ENCODE measurements around the gene ST6GAL2.

The ST6GAL2 gene

DNA sequence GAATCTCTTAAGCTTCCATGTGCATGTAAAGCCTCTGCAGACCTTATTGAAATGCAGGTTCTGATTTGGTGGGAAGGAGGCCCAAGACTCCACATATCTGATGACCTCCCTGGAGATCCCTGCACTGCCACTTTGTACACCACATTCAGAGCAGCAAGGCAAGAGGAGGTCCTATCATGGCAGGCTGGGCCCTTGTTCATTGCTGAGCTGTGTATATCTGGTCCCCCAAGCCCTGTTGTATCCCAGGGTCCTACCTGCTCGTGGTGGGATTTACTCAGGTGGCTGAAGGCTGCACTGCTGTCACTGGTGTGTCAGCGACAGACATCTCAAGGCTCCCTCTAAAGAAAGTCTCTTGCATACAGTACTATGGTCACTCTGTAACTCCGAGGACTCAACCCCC is 114.2 kb downstream of the ST6GAL2 start:
- no peak overlapping the region for H3K27ac ChIP-seq
- no peaks in the 10 kb centered on the region for H3K27me3 ChIP-seq (ENCODE audit: control insufficient read depth, insufficient read depth, low read length)
- no peak overlapping the region for H3K4me2 ChIP-seq (ENCODE audit: low read length)
- H3K9me3 ChIP-seq (ENCODE audit: control insufficient read depth, low read length), result no peaks in the 10 kb centered on the region
- no peaks in the 10 kb centered on the region for H3K4me1 ChIP-seq
- H2AFZ ChIP-seq, result no peak overlapping the region
- no peak overlapping the region for H3K4me3 ChIP-seq (ENCODE audit: low read depth, low read length)
- H3K9ac ChIP-seq, result no peak overlapping the region
- TF ChIP-seq, protein P1, sequence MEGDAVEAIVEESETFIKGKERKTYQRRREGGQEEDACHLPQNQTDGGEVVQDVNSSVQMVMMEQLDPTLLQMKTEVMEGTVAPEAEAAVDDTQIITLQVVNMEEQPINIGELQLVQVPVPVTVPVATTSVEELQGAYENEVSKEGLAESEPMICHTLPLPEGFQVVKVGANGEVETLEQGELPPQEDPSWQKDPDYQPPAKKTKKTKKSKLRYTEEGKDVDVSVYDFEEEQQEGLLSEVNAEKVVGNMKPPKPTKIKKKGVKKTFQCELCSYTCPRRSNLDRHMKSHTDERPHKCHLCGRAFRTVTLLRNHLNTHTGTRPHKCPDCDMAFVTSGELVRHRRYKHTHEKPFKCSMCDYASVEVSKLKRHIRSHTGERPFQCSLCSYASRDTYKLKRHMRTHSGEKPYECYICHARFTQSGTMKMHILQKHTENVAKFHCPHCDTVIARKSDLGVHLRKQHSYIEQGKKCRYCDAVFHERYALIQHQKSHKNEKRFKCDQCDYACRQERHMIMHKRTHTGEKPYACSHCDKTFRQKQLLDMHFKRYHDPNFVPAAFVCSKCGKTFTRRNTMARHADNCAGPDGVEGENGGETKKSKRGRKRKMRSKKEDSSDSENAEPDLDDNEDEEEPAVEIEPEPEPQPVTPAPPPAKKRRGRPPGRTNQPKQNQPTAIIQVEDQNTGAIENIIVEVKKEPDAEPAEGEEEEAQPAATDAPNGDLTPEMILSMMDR (IDR thresholded peaks at IDR 0.05), result no peak
- H3K36me3 ChIP-seq (ENCODE audit: control insufficient read depth, insufficient read depth, low read length), result no peaks in the 10 kb centered on the region
- H3K79me2 ChIP-seq, result no peaks in the 10 kb centered on the region

DNA sequence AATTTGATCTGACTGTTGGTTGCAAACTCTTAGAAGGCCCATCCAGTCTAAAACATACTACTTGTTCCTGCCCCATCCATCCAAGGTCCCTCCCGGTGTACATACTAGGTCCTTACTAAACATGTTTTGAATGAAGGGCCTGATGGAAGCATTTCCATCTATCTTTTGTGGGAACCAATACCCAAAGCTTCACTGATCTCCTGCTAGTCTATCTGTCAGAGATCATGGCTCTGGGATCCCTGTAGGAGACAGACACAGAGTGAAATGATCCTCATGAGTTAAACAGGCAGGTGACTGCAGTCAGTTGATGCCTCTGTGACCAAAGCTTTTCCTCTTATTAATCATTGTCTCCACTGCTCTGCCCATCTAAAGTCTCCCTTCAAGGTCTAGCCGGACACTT is 115.0 kb downstream of the ST6GAL2 start:
- TF ChIP-seq, protein P1 (IDR thresholded peaks at IDR 0.05), result no peak
- Histone ChIP-seq H3K79me2 (no peaks in the 10 kb centered on the region), H3K9ac (no peak overlapping the region), H3K27ac (no peak overlapping the region), H3K36me3 (ENCODE audit: control insufficient read depth, insufficient read depth, low read length) (no peaks in the 10 kb centered on the region), H3K27me3 (ENCODE audit: control insufficient read depth, insufficient read depth, low read length) (no peaks in the 10 kb centered on the region), H3K4me2 (ENCODE audit: low read length) (no peak overlapping the region), H3K9me3 (ENCODE audit: control insufficient read depth, low read length) (no peaks in the 10 kb centered on the region), H3K4me1 (no peaks in the 10 kb centered on the region), H2AFZ (no peak overlapping the region), H3K4me3 (ENCODE audit: low read depth, low read length) (no peak overlapping the region)

DNA sequence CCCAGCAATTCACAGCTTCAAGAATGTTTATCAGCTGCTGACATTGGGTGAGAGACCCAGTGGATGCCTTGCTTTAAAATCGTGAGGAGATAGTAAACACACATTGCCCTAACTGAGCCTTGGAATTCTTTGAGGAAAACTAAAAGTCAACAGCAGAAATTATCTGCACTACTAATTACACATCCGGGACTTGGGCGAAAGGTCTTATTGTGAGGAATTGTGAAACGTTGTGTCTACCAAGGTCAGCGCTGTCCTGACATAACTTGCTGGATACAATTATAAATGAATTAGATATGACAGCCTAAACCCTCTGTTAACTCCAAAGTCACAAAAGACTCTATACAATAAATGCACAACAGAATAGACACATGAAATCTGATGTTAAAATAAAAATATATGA is 121.4 kb downstream of the ST6GAL2 start:
- Histone ChIP-seq H2AFZ (no peak overlapping the region), H3K27me3 (ENCODE audit: control insufficient read depth, insufficient read depth, low read length) (no peaks in the 10 kb centered on the region), H3K9me3 (ENCODE audit: control insufficient read depth, low read length) (no peaks in the 10 kb centered on the region), H3K36me3 (ENCODE audit: control insufficient read depth, insufficient read depth, low read length) (no peaks in the 10 kb centered on the region), H3K4me1 (no peaks in the 10 kb centered on the region), H3K4me3 (ENCODE audit: low read depth, low read length) (no peak overlapping the region), H3K9ac (no peak overlapping the region), H3K79me2 (no peaks in the 10 kb centered on the region), H3K4me2 (ENCODE audit: low read length) (no peak overlapping the region), H3K27ac (no peak overlapping the region)
- TF ChIP-seq, protein P1 (IDR thresholded peaks at IDR 0.05), result no peak

DNA sequence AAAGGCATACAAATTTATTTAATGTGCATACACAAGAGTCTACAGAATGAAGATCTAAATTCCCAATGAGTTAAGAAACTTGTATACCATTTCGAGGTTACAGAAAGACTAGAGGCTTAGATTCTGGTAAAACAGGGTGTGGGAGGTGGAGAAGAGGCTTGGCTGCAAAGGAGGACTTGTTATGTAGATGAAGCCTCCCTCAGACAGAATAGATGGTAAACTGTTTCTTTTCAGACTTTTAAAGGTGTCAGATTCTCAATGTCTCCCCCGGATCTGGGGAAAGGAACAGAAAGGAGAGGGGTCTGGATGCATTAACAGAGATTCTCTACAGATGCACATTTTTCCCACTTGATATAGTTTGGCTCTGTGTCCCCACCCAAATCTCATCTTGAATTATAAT is 126.0 kb downstream of the ST6GAL2 start:
- Histone ChIP-seq H3K27me3 (ENCODE audit: control insufficient read depth, insufficient read depth, low read length) (no peaks in the 10 kb centered on the region), H3K27ac (no peak overlapping the region), H3K9me3 (ENCODE audit: control insufficient read depth, low read length) (no peaks in the 10 kb centered on the region), H3K4me2 (ENCODE audit: low read length) (no peak overlapping the region), H2AFZ (no peak overlapping the region), H3K36me3 (ENCODE audit: control insufficient read depth, insufficient read depth, low read length) (no peaks in the 10 kb centered on the region), H3K79me2 (no peaks in the 10 kb centered on the region), H3K9ac (no peak overlapping the region), H3K4me3 (ENCODE audit: low read depth, low read length) (no peak overlapping the region), H3K4me1 (no peaks in the 10 kb centered on the region)
- TF ChIP-seq, protein P1 (IDR thresholded peaks at IDR 0.05), result no peak

DNA sequence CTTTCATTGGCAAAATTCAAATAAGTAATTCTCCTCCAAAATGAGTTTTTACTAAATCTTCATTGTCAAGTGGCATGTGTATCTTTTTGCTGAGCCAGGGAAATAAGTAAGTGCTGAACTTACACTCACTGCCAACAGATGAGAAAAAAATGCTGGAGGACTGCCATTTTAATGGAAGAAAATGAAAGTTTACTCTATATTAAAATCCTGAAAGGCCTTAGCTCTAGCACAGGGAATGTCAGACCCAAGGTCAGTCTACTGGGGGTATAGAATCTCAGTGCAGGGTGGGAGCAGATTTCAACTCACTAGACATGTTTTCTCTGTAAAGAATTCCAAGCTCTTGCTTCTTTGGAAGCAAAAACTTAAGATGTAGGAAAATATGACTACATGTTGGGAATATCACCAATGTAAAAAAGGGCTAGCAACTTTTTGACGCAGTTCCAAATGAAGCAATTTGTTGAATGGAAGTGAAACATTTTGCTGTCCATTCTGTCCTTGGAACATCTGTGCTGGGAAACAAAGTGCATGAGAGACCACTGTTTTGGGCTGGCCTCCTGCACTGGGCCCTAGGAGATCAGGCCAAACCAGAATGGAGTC is 127.0 kb downstream of the ST6GAL2 start:
- Histone ChIP-seq H3K9ac (no peak overlapping the region), H3K4me1 (no peaks in the 10 kb centered on the region), H3K36me3 (ENCODE audit: control insufficient read depth, insufficient read depth, low read length) (no peaks in the 10 kb centered on the region), H3K9me3 (ENCODE audit: control insufficient read depth, low read length) (no peaks in the 10 kb centered on the region), H3K4me2 (ENCODE audit: low read length) (no peak overlapping the region), H3K4me3 (ENCODE audit: low read depth, low read length) (no peak overlapping the region), H3K27me3 (ENCODE audit: control insufficient read depth, insufficient read depth, low read length) (no peaks in the 10 kb centered on the region), H2AFZ (no peak overlapping the region), H3K27ac (no peak overlapping the region), H3K79me2 (no peaks in the 10 kb centered on the region)
- TF ChIP-seq, protein P1 (IDR thresholded peaks at IDR 0.05), result no peak
